Ovary (tissue), 3 donors: ENCODE data around the gene AGPS.

Source experiments
- EP300 ChIP-seq: sonication (generic); formaldehyde crosslinking; IDR thresholded peaks from one replicate; pipeline ENCODE4 v1.6.1; 2017; ENCODE audit warnings: antibody characterized with exemption
- POLR2A ChIP-seq: fragments of 450-650 bp; IDR thresholded peaks from one replicate; pipeline ENCODE4 v1.6.1; 2017; ENCODE audit warnings: antibody characterized with exemption, mild to moderate bottlenecking, moderate library complexity
- TF ChIP-seq, protein P1 (sequence below), 3 donors: fragments of 450-650 bp in 2 of 3; fragments of 200-600 bp in 1 of 3; IDR thresholded peaks; one replicate each; pipeline versions ENCODE4 v1.5.1 to v1.8.0; 2016 to 2022; ENCODE audit warnings: antibody characterized with exemption in 3 of 3, mild to moderate bottlenecking in 1 of 3
- donor health status: DM: no; HTN: no; CAD: no.

DNA sequence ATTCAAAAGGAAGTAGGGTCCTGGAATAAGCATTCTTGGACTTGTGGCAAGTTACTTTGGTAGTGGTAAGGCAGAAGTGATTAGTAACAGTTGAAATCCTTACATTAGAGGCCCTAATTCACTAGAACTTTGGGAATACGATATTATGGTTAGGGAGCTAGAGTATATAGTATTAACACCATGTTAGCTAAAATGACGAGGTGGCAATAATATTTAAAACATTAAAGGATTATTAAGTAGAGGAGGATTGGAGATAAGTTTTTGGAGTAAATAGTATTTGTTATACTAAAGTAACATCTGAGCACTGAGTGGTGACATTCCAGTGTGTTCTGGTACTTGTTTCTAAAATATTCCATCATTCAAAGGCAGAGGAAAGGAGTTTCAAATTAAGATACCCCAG is 91.0 kb downstream of the AGPS start:
- TF ChIP-seq, protein P1, sequence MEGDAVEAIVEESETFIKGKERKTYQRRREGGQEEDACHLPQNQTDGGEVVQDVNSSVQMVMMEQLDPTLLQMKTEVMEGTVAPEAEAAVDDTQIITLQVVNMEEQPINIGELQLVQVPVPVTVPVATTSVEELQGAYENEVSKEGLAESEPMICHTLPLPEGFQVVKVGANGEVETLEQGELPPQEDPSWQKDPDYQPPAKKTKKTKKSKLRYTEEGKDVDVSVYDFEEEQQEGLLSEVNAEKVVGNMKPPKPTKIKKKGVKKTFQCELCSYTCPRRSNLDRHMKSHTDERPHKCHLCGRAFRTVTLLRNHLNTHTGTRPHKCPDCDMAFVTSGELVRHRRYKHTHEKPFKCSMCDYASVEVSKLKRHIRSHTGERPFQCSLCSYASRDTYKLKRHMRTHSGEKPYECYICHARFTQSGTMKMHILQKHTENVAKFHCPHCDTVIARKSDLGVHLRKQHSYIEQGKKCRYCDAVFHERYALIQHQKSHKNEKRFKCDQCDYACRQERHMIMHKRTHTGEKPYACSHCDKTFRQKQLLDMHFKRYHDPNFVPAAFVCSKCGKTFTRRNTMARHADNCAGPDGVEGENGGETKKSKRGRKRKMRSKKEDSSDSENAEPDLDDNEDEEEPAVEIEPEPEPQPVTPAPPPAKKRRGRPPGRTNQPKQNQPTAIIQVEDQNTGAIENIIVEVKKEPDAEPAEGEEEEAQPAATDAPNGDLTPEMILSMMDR (IDR thresholded peaks at IDR 0.05): no peak
- TF ChIP-seq POLR2A: no peak
- TF ChIP-seq EP300: no peak
